COLO668 (cell line): ENCODE results near the gene ANKRD33.

ENCODE experiments used
- DNase-seq: peaks from one replicate; lab custom pipeline; 2025; ENCODE audit not compliant: unreplicated experiment; lab: John Stamatoyannopoulos, UW

ANKRD33 gene

DNA sequence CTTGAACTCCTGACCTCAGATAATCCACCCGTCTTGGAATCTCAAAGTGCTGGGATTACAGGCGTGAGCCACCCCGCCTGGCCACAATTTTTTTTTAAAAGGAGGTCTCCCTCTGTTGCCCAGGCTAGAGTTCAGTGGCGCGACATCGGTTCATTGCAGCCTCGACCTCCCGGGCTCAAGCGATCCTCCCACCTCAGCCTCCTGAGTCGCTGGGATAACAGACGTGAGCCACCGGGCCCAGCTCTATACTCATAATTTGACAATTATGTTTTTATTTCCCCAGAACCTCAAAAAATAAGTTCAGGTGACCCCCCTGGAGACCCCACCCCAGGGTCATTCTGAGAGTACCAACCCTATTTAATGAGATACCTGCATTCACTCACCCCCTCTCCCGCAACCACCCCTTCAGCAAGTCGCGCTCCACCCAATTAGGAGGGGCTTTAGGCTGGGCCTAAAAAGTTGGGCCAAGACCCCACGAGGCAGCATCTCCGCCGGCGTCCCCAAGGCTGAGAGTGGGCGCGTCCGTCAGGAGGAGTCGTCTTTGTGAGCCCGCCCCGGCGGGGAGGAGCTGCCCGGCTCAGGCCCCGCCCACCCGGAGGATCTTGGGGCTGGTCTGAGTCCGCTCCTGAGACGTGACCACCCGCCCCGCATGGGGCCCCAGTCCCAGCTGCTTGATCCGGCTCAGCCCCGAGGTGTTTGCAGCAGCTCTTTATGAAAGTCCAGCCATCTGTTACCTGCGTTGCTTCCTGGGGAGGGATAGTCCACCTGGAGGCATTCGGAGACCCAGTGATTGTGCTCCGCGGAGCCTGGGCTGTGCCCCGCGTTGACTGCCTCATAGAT, at the start of gene ANKRD33:
TSS of gene ANKRD33 (plus strand) at position 628 of the 840 bp plus-strand sequence. CDS start at position 712, 84 bp downstream.
- DNase-seq = peak; percentile 17

GRCh38 chr12:51838762-51839161, 49.1 kb upstream of the ANKRD33 start:
- no peak for DNase-seq

- DNase-seq = no peak
Measured at GRCh38 chr12:51839310-51839947, 48.5 kb upstream of the ANKRD33 start.

DNA sequence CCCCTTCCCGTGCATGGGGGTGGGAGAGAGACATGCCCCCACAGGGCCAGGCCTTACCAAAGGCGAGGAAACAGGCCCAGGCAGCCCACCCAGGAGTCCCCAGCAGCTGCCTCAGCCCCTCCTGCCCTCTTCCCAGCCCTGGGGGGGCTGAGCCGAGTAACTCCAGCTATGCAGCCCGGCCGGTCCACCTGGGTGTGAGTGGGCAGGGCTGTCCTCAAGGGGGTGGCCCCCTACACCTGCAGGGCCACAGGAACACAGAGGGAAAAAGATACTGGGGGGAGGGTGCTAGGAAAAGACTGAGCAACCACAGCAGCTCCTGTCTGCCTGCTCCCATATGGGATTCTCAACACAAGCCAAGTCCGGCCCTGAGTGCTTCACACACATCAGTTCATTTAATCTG, 46.9 kb upstream of the ANKRD33 start:
- no peak for DNase-seq

- DNase-seq = no peak
Measured at GRCh38 chr12:51841727-51842126, 46.2 kb upstream of the ANKRD33 start.

GRCh38 chr12:51844854-51845253, 43.0 kb upstream of the ANKRD33 start:
- DNase-seq = no peak

DNA sequence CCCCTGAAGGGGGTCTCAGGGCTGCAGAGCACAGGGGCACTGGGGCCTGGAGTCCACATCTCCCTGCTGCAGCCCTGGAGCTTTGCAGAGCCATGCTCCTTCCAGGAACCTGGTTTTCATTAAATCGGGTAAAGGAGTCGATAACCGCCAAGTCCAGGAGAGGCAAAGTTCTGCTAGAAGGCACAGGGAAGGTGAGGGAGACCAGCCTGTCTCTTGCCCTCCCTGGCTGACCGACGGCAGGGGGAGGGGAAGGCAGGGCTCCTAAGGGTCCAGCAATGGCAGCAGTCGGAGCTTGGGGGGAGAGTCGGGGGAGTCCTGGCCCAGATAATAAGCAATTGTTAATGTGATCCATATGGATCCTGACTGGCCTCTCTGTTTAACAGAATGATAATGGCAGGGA, 42.4 kb upstream of the ANKRD33 start:
- no peak for DNase-seq

DNA sequence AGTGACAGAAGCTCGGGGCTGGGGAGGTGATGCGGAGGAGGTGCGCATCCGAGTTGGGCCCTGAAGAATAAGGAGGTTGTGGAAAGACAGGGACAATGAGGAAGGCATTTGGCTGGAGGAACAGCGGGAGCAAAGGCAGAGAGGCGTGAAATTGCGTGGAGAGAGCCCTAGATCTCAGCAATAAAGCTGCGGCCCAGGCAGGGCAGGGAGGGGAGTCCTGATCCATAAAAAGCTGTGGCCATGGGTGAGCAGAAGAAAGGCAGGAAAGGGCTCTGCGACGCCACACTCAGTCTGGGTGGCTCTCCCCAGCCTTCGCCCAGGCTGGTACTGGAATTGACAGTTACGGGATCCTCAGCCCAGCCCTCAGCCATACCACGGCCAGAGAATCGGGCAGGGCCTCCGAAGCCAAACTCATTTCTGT, 41.6 kb upstream of the ANKRD33 start:
- no peak for DNase-seq

GRCh38 chr12:51846911-51847642, 40.8 kb upstream of the ANKRD33 start:
- peak; percentile 18 for DNase-seq

DNA sequence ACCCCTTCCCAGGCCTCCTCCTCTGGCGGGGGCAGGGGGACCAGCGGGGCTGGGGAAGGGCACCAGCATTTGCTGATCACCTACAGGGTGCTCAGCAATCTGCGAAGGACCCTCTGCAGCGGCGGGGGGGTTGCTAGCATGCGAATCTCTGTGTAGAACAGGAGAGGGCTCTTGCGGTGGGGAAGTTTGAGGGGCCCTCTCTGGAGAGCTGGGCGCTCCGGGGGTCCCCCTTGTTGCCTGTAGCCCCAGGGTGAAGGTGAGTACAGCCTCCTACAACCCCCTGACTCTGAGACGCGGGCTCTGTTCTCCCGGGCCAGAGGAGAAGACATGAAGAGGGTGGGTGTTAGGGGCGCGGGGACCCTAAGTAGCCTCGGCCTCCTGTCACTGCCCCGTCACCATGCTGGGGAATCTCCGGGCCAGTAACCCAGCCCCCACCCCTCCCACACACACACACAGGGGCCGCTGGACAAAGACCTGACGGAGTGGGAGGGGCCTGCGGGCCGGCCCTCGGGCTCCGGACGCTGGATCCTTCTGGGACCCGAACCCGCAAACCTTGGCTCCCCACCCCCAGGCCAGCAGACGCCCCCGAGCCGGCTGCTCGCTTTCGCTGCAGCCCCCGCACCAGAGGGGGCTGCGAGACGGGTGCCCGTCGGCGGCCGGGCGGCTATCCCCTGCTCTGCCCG, 40.1 kb upstream of the ANKRD33 start:
- no peak for DNase-seq

- no peak for DNase-seq
Measured at GRCh38 chr12:51848326-51848727, 39.6 kb upstream of the ANKRD33 start, which contains the start of gene FIGNL2. Gene FIGNL2 (minus strand): TSS chr12:51848718. CDS start chr12:51822413, 26,305 bp downstream.

GRCh38 chr12:51848841-51849735, 38.8 kb upstream of the ANKRD33 start:
- DNase-seq = no peak

GRCh38 chr12:51850081-51850964, 37.6 kb upstream of the ANKRD33 start:
- DNase-seq = no peak

- no peak for DNase-seq
Measured at GRCh38 chr12:51850965-51851299, 37.0 kb upstream of the ANKRD33 start.

GRCh38 chr12:51851413-51852124, 36.3 kb upstream of the ANKRD33 start:
- no peak for DNase-seq

GRCh38 chr12:51852404-51853137, 35.3 kb upstream of the ANKRD33 start:
- no peak for DNase-seq

DNA sequence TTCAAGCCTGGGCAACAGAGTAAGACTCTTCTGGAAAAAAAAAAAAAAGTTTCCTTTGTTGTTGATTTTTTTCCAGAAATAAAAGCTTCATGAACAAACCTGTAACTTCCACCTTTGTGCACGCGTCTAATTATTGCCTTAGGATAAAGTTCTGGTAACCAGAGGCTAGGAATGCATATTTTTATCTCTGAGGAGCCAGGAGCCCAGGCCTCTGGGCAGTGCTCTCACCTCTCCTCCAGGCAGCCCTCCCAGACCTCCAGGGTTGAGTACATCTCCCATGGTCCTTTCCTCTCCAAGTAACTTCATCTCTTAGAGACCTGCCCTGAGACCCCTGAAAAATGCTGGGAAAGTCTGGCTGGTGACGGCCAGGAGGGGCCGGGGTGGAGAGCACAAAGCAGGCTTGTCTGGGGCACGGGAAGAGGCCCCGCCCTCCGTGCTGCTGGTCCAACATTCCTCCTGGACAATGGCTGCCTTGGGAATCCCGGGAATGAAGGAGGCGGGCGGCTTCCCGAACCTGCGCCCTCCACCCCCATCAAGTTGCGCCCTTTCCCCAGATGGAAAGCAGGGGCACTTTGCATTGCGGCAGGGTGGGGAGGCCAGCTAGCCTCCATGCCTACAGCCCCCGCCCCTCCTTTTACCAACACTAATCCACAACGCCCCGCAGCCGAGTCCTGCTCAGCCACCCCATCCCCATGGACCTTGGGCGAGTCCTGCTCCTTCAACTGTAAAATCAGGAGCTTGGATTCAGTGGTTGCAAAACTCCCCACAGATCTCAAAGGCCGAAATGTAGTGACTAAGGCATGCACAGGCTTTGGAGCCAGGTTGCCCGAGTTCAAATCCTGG, 32.1 kb upstream of the ANKRD33 start:
- DNase-seq = no peak
